Adipose tissue (tissue), 3 donors: ENCODE results near the gene HDGFL2. TPM values are rescaled to one million over a fixed set of nuclear protein-coding genes. Genes with fewer than 3 reads are reported as not detected.

Source experiments
- H3K27ac ChIP-seq: one replicate; pipeline ENCODE4 v1.5.1; 2013; ENCODE audit warnings: low read depth, low read length
- WGBS, 3 donors: extraction: QIAGEN DNeasy Blood & Tissue Kit; methylation state at CpG; one replicate each; pipeline ENCODE4 v1.1.7; 2013; 5-methylcytosine and 5-hydroxymethylcytosine counted together
- polyA plus RNA-seq, 3 donors: library from polyadenylated mRNA; stranded (reverse); fragments of 200-250 nt; gene quantifications; one replicate each; pipeline ENCODE4 v1.2.3, GENCODE V29; 2013
- donor health status: healthy with polysubstance abuse.
- donor health status: Bipolar disorder and iron deficiency.
- donor health status: healthy.

HDGFL2 gene
- polyA plus RNA-seq, 3 donors, result 20.5 to 60.3 (median 24.6) TPM

GRCh38 chr19:4493104-4493928 lies 21.2 kb downstream of the HDGFL2 start:
- H3K27ac ChIP-seq, result no peak overlapping the region
- WGBS, 3 donors, result 93 to 95% (median 95%) methylated on average over 32 to 41 of the region's 41 CpGs

- 95 to 97% (median 96%) methylated on average over 60 to 61 of the region's 61 CpGs for WGBS, 3 donors
- no peak overlapping the region for H3K27ac ChIP-seq
Measured at GRCh38 chr19:4493929-4494690, 22.0 kb downstream of the HDGFL2 start.

- WGBS, 3 donors, result 95 to 96% (median 96%) methylated on average over 8 of the region's 8 CpGs
- no peak overlapping the region for H3K27ac ChIP-seq
Measured at GRCh38 chr19:4494691-4495064, 22.6 kb downstream of the HDGFL2 start.

GRCh38 chr19:4495471-4495870 lies 23.4 kb downstream of the HDGFL2 start:
- WGBS, 3 donors, result 84 to 94% (median 90%) methylated on average over 12 of the region's 12 CpGs
- no peak overlapping the region for H3K27ac ChIP-seq

GRCh38 chr19:4496304-4496703 lies 24.2 kb downstream of the HDGFL2 start:
- no peak overlapping the region for H3K27ac ChIP-seq
- WGBS, 3 donors, result 87 to 89% (median 89%) methylated on average over 15 to 18 of the region's 18 CpGs

GRCh38 chr19:4497770-4498389 lies 25.8 kb downstream of the HDGFL2 start:
- no peak overlapping the region for H3K27ac ChIP-seq
- WGBS, 3 donors, result 88 to 92% (median 89%) methylated on average over 24 to 25 of the region's 25 CpGs

GRCh38 chr19:4498694-4499093 lies 26.6 kb downstream of the HDGFL2 start:
- H3K27ac ChIP-seq, result no peak overlapping the region
- 94 to 98% (median 97%) methylated on average over 10 to 12 of the region's 12 CpGs for WGBS, 3 donors

- 96 to 98% (median 96%) methylated on average over 22 to 23 of the region's 23 CpGs for WGBS, 3 donors
Measured at GRCh38 chr19:4499318-4499717, 27.2 kb downstream of the HDGFL2 start.

GRCh38 chr19:4499855-4500254 lies 27.8 kb downstream of the HDGFL2 start:
- WGBS, 3 donors, result 92 to 95% (median 95%) methylated on average over 15 of the region's 15 CpGs
- H3K27ac ChIP-seq, result no peak overlapping the region

More at GRCh38 chr19:4499318-4499717, 27.2 kb downstream of the HDGFL2 start:
- no peak overlapping the region for H3K27ac ChIP-seq

GRCh38 chr19:4500841-4501591 lies 28.9 kb downstream of the HDGFL2 start:
- WGBS, 3 donors, result 89 to 92% (median 91%) methylated on average over 27 to 29 of the region's 29 CpGs
- H3K27ac ChIP-seq, result no peak overlapping the region

- 84 to 87% (median 84%) methylated on average over 17 to 25 of the region's 25 CpGs for WGBS, 3 donors
Measured at GRCh38 chr19:4501691-4502090, 29.6 kb downstream of the HDGFL2 start.

GRCh38 chr19:4502282-4503131 lies 30.4 kb downstream of the HDGFL2 start:
- no peak overlapping the region for H3K27ac ChIP-seq
- WGBS, 3 donors, result 77 to 87% (median 84%) methylated on average over 37 of the region's 37 CpGs

More at GRCh38 chr19:4501691-4502090, 29.6 kb downstream of the HDGFL2 start:
- H3K27ac ChIP-seq, result no peak overlapping the region

- no peak overlapping the region for H3K27ac ChIP-seq
- WGBS, 3 donors, result 80 to 91% (median 86%) methylated on average over 24 to 25 of the region's 25 CpGs
Measured at GRCh38 chr19:4503132-4503824, 31.2 kb downstream of the HDGFL2 start.

GRCh38 chr19:4503825-4504170 lies 31.7 kb downstream of the HDGFL2 start:
- no peak overlapping the region for H3K27ac ChIP-seq

GRCh38 chr19:4504297-4504701 lies 32.2 kb downstream of the HDGFL2 start:
- no peak overlapping the region for H3K27ac ChIP-seq
- WGBS, 3 donors, result 74 to 87% (median 81%) methylated on average over 21 to 23 of the region's 23 CpGs

More at GRCh38 chr19:4503825-4504170, 31.7 kb downstream of the HDGFL2 start:
- 75 to 91% (median 80%) methylated on average over 10 of the region's 10 CpGs for WGBS, 3 donors

- 65 to 95% (median 68%) methylated on average over 15 of the region's 15 CpGs for WGBS, 3 donors
Measured at GRCh38 chr19:4504891-4505569, 32.9 kb downstream of the HDGFL2 start.

More at GRCh38 chr19:4504891-4505569, 32.9 kb downstream of the HDGFL2 start:
- no peak overlapping the region for H3K27ac ChIP-seq
